Hepatocyte (in vitro differentiated cells): ENCODE data around the gene NFIA.

Experiments
- EZH2 ChIP-seq: fragments of 200-600 bp; sonication (generic); IDR thresholded peaks from 2 replicates; pipeline ENCODE4 v1.6.1; 2016; ENCODE audit warnings: antibody characterized with exemption, mild to moderate bottlenecking, borderline replicate concordance
- EZH2phosphoT487 ChIP-seq: fragments of 200-600 bp; sonication (generic); IDR thresholded peaks from one replicate; pipeline ENCODE4 v1.6.1; 2018; ENCODE audit warnings: antibody characterized with exemption, mild to moderate bottlenecking, low read depth, moderate library complexity; ENCODE audit not compliant: unreplicated experiment, severe bottlenecking
- TF ChIP-seq, protein P1 (sequence below): fragments of 200-600 bp; sonication (generic); IDR thresholded peaks from 2 replicates; pipeline ENCODE4 v1.5.1; 2016; ENCODE audit warnings: antibody characterized with exemption, mild to moderate bottlenecking; ENCODE audit not compliant: poor library complexity

DNA sequence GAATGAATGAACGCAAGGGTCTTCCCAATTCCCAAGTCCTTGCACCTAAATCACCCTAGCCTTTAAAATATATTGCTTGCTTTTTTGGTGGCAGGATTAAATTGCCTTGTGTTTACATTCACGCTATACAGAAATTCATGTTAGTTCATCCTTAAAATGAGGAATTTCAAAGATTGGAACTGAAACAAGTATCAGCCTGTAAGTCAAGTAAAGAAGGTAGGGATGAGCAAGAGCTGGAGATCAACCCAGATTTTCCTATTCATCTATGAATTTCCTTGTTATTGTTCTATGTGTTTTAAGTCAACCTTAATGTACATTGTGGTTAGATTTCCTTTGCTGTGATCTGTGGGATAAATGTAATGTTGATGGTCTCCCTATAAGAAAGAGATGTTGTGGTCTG is 248.2 kb downstream of the NFIA start:
- TF ChIP-seq, protein P1, sequence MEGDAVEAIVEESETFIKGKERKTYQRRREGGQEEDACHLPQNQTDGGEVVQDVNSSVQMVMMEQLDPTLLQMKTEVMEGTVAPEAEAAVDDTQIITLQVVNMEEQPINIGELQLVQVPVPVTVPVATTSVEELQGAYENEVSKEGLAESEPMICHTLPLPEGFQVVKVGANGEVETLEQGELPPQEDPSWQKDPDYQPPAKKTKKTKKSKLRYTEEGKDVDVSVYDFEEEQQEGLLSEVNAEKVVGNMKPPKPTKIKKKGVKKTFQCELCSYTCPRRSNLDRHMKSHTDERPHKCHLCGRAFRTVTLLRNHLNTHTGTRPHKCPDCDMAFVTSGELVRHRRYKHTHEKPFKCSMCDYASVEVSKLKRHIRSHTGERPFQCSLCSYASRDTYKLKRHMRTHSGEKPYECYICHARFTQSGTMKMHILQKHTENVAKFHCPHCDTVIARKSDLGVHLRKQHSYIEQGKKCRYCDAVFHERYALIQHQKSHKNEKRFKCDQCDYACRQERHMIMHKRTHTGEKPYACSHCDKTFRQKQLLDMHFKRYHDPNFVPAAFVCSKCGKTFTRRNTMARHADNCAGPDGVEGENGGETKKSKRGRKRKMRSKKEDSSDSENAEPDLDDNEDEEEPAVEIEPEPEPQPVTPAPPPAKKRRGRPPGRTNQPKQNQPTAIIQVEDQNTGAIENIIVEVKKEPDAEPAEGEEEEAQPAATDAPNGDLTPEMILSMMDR: no peak
- no peak for TF ChIP-seq EZH2
- no peak for TF ChIP-seq EZH2phosphoT487
